Neural progenitor cell (in vitro differentiated cells): ENCODE results near the gene ZNF423. TPM values are rescaled to one million over a fixed set of nuclear protein-coding genes. Genes with fewer than 3 reads are reported as not detected.

Experiments used
- DNase-seq: peaks from one replicate; pipeline ENCODE4 v3.0.0-alpha.2; 2016; ENCODE audit warnings: low spot score
- H2AFZ ChIP-seq: fragments of 200-600 bp; sonication (generic); replicated peaks from 2 replicates; pipeline ENCODE4 v1.6.1; 2016; ENCODE audit warnings: antibody characterized with exemption
- H3F3A ChIP-seq: fragments of 200-600 bp; sonication (generic); 2 replicates; pipeline ENCODE4 v1.6.1; 2016; ENCODE audit warnings: antibody characterized with exemption, low read depth
- H3K27ac ChIP-seq: fragments of 200-600 bp; sonication (generic); 2 replicates; pipeline ENCODE4 v1.5.1; 2016; ENCODE audit warnings: mild to moderate bottlenecking
- H3K27me3 ChIP-seq: fragments of 200-600 bp; sonication (generic); 2 replicates; pipeline ENCODE4 v1.6.1; 2016; ENCODE audit warnings: mild to moderate bottlenecking, moderate library complexity
- H3K36me3 ChIP-seq: fragments of 200-600 bp; sonication (generic); 2 replicates; pipeline ENCODE4 v1.5.1; 2016
- H3K4me1 ChIP-seq: fragments of 200-600 bp; sonication (generic); 2 replicates; pipeline ENCODE4 v1.6.1; 2016; ENCODE audit warnings: mixed run types
- H3K4me2 ChIP-seq: fragments of 200-600 bp; sonication (generic); 2 replicates; pipeline ENCODE4 v1.6.1; 2016
- H3K4me3 ChIP-seq: fragments of 200-600 bp; sonication (generic); 2 replicates; pipeline ENCODE4 v1.5.1; 2016
- H3K79me2 ChIP-seq: fragments of 200-600 bp; sonication (generic); 2 replicates; pipeline ENCODE4 v1.6.1; 2016; ENCODE audit warnings: low read depth
- H3K9ac ChIP-seq: fragments of 200-600 bp; sonication (generic); 2 replicates; pipeline ENCODE4 v1.6.1; 2016
- H3K9me3 ChIP-seq: fragments of 200-600 bp; sonication (generic); 2 replicates; pipeline ENCODE4 v1.5.1; 2016; ENCODE audit warnings: low read depth
- H4K20me1 ChIP-seq: fragments of 200-600 bp; sonication (generic); 2 replicates; pipeline ENCODE4 v1.6.1; 2016; ENCODE audit warnings: low read depth
- H3K27ac Mint-ChIP-seq: 3 replicates; pipeline ENCODE4 v1.8.0; 2021; ENCODE audit warnings: mixed read lengths
- H3K27me3 Mint-ChIP-seq: 2 replicates; pipeline ENCODE4 v1.8.0; 2022; ENCODE audit warnings: low read depth, mild to moderate bottlenecking, inconsistent platforms, moderate library complexity, mixed read lengths; ENCODE audit not compliant: insufficient read depth
- H3K36me3 Mint-ChIP-seq: 3 replicates; pipeline ENCODE4 v1.8.0; 2021; ENCODE audit warnings: mixed read lengths
- H3K4me1 Mint-ChIP-seq: 3 replicates; pipeline ENCODE4 v1.8.0; 2021; ENCODE audit warnings: mixed read lengths
- H3K4me3 Mint-ChIP-seq: 3 replicates; pipeline ENCODE4 v1.8.0; 2021; ENCODE audit warnings: mild to moderate bottlenecking, moderate library complexity, mixed read lengths
- H3K9me3 Mint-ChIP-seq: 3 replicates; pipeline ENCODE4 v1.8.0; 2020; ENCODE audit warnings: mixed read lengths
- EZH2 ChIP-seq: fragments of 200-600 bp; sonication (generic); IDR thresholded peaks from 2 replicates; pipeline ENCODE4 v1.6.1; 2017; ENCODE audit warnings: antibody characterized with exemption, mild to moderate bottlenecking, moderate library complexity
- EZH2phosphoT487 ChIP-seq: fragments of 200-600 bp; sonication (generic); IDR thresholded peaks from 2 replicates; pipeline ENCODE4 v1.6.1; 2017; ENCODE audit warnings: antibody characterized with exemption
- total RNA-seq: library from RNA; depleted of rRNA; stranded (reverse); fragments of >200 nt; gene quantifications from 2 replicates; pipeline ENCODE4 v1.2.3, GENCODE V29; 2015; ENCODE audit warnings: low replicate concordance
- TF ChIP-seq, protein P1 (sequence below): fragments of 200-600 bp; sonication (generic); IDR thresholded peaks from 2 replicates; pipeline ENCODE4 v1.5.1; 2017; ENCODE audit warnings: antibody characterized with exemption, mild to moderate bottlenecking

The ZNF423 gene
- total RNA-seq, 1 donor from 2014 or later: 21.9 TPM

DNA sequence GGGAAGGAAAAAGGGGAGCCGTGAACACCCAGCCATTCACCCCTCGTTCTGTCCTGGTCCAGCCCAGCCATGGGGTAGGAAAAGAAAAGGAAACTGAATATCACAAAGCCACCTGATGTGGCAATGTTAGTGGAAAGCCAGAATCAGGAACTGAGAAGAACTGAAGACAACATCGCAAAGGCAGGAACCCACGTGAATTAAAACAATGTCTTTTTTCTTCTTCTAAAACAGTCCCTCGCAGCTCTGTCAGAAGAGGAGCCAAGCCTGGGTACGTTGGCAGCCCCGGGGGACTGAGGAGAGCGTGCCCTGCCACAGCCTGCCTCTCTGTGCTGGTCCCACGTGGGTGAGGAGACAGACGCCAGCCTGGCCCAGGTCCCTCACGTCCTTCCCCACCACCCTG, 55.0 kb downstream of the ZNF423 start:
- Histone ChIP-seq H3K9me3 (no peaks in the 10 kb centered on the region), H3K27me3 (no peaks in the 10 kb centered on the region), H3K27ac (no peak overlapping the region), H3K4me3 (no peak overlapping the region), H3K4me2 (no peak overlapping the region), H4K20me1 (peaks cover 84% of the 10 kb centered on the region), H3K79me2 (peaks cover 90% of the 10 kb centered on the region), H3K4me1 (peaks cover 18% of the 10 kb centered on the region), H3K9ac (no peak overlapping the region), H3F3A (peaks cover 12% of the 10 kb centered on the region), H2AFZ (no peak overlapping the region), H3K36me3 (no peaks in the 10 kb centered on the region)
- no peak for DNase-seq
- Mint-ChIP-seq H3K36me3 (peaks cover 11% of the 10 kb centered on the region), H3K9me3 (no peaks in the 10 kb centered on the region), H3K4me1 (peaks cover 39% of the 10 kb centered on the region), H3K27me3 (no peaks in the 10 kb centered on the region), H3K27ac (no peak overlapping the region), H3K4me3 (peak overlapping the region; percentile 70)
- TF ChIP-seq EZH2: no peak
- TF ChIP-seq, protein P1, sequence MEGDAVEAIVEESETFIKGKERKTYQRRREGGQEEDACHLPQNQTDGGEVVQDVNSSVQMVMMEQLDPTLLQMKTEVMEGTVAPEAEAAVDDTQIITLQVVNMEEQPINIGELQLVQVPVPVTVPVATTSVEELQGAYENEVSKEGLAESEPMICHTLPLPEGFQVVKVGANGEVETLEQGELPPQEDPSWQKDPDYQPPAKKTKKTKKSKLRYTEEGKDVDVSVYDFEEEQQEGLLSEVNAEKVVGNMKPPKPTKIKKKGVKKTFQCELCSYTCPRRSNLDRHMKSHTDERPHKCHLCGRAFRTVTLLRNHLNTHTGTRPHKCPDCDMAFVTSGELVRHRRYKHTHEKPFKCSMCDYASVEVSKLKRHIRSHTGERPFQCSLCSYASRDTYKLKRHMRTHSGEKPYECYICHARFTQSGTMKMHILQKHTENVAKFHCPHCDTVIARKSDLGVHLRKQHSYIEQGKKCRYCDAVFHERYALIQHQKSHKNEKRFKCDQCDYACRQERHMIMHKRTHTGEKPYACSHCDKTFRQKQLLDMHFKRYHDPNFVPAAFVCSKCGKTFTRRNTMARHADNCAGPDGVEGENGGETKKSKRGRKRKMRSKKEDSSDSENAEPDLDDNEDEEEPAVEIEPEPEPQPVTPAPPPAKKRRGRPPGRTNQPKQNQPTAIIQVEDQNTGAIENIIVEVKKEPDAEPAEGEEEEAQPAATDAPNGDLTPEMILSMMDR: no peak
- no peak for TF ChIP-seq EZH2phosphoT487

DNA sequence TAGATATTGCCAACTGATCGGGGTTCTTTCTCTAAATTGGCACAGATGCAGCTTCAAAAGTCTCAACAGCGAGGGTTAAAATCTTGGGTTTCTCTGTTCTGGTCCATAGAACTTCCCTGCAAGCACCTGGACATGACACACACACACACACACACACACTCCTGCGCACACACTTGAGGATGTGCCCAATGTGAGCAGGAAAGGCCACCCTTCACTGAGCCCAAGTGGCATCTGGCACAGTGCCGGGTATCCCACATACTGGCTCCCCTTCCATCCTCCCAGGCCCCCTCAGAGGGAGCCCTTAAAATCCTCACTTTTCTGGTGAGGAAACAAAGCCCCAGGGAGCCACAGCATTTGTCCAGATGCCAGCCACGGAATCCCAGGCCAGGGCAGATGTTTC, 55.5 kb downstream of the ZNF423 start:
- Histone ChIP-seq H3K27me3 (no peaks in the 10 kb centered on the region), H4K20me1 (peaks cover 84% of the 10 kb centered on the region), H3K4me2 (no peak overlapping the region), H3F3A (peaks cover 12% of the 10 kb centered on the region), H3K27ac (no peak overlapping the region), H3K4me3 (no peak overlapping the region), H3K79me2 (peaks cover 90% of the 10 kb centered on the region), H3K4me1 (peaks cover 23% of the 10 kb centered on the region), H2AFZ (no peak overlapping the region), H3K9ac (no peak overlapping the region), H3K9me3 (no peaks in the 10 kb centered on the region), H3K36me3 (no peaks in the 10 kb centered on the region)
- peaks cover 41% of the 10 kb centered on the region for H3K4me1 Mint-ChIP-seq
- no peaks in the 10 kb centered on the region for H3K9me3 Mint-ChIP-seq
- TF ChIP-seq EZH2 (no peak), EZH2phosphoT487 (no peak)
- TF ChIP-seq, protein P1: no peak
- peaks cover 11% of the 10 kb centered on the region for H3K36me3 Mint-ChIP-seq
- H3K27ac Mint-ChIP-seq: no peak overlapping the region
- H3K27me3 Mint-ChIP-seq: no peaks in the 10 kb centered on the region
- H3K4me3 Mint-ChIP-seq: no peak overlapping the region
- DNase-seq: no peak

DNA sequence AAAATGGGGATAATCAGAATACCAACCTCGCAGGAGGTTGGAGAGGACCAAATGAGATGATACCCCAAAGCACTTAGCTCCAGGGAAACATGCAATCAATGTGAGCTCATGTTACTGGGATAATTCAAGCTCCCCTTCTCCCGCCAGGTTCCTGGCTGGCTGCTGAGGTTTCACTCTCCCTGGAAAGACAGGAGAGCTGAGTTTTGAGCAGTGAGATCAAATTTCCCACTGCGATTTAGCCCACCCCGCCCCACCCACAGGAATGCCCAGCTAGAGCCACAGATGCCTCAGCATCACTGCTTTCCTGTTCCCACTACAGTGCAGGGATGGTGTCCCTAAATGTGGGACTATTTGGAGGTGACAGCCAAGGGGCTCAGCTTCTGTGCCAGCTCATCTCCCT, 56.7 kb downstream of the ZNF423 start:
- Mint-ChIP-seq H3K4me1 (peaks cover 54% of the 10 kb centered on the region), H3K27ac (peak overlapping the region; percentile 62), H3K9me3 (no peaks in the 10 kb centered on the region), H3K36me3 (peaks cover 11% of the 10 kb centered on the region), H3K27me3 (no peaks in the 10 kb centered on the region), H3K4me3 (peak overlapping the region; percentile 10)
- Histone ChIP-seq H3K4me2 (peak overlapping the region; percentile 43), H3F3A (peaks cover 12% of the 10 kb centered on the region), H3K27ac (peak overlapping the region; percentile 54), H3K36me3 (no peaks in the 10 kb centered on the region), H2AFZ (no peak overlapping the region), H3K9me3 (no peaks in the 10 kb centered on the region), H3K79me2 (peaks cover 94% of the 10 kb centered on the region), H4K20me1 (peaks cover 84% of the 10 kb centered on the region), H3K4me1 (peaks cover 30% of the 10 kb centered on the region), H3K4me3 (no peak overlapping the region), H3K27me3 (no peaks in the 10 kb centered on the region), H3K9ac (no peak overlapping the region)
- TF ChIP-seq, protein P1: no peak
- TF ChIP-seq EZH2: no peak
- TF ChIP-seq EZH2phosphoT487: no peak
- DNase-seq: peak; percentile 66
